ENCODE measurements around the gene ATP8A1. TPM values are rescaled to one million over a fixed set of nuclear protein-coding genes. Genes with fewer than 3 reads are reported as not detected.

The ATP8A1 gene
- polyA plus RNA-seq, 1 experiment, result 0.20 TPM

- Histone ChIP-seq H3K27me3 (ENCODE audit: control insufficient read depth, insufficient read depth, low read length) (no peaks in the 10 kb centered on the region), H3K9me3 (ENCODE audit: control insufficient read depth, insufficient read depth, low read length) (no peaks in the 10 kb centered on the region), H3K27ac (ENCODE audit: low read depth, low read length) (no peak overlapping the region), H3K4me3 (ENCODE audit: low read depth, low read length) (no peak overlapping the region)
- POLR2A ChIA-PET, result no interaction called here
- DNase-seq (ENCODE audit: low read depth, low spot score), result no peak
- CTCF ChIA-PET, result no interaction called here
- TF ChIP-seq CTCF (IDR thresholded peaks at IDR 0.05; ENCODE audit: low read depth, low read length), result no peak
Measured at GRCh38 chr4:42417550-42417949, 239.4 kb downstream of the ATP8A1 start.

- no peak overlapping the region for H3K27ac ChIP-seq (ENCODE audit: low read depth, low read length)
- H3K9me3 ChIP-seq (ENCODE audit: control insufficient read depth, insufficient read depth, low read length), result no peaks in the 10 kb centered on the region
- H3K27me3 ChIP-seq (ENCODE audit: control insufficient read depth, insufficient read depth, low read length), result no peaks in the 10 kb centered on the region
- POLR2A ChIA-PET, result no interaction called here
- CTCF ChIA-PET, result interaction anchor here (0.6 kb wide), 1 partner anchor 57 kb away, joined by 5 read pairs; no protein-coding TSS in a partner anchor
- TF ChIP-seq CTCF (IDR thresholded peaks at IDR 0.05; ENCODE audit: low read depth, low read length), result no peak
- no peak for DNase-seq (ENCODE audit: low read depth, low spot score)
- no peak overlapping the region for H3K4me3 ChIP-seq (ENCODE audit: low read depth, low read length)
Measured at GRCh38 chr4:42416017-42416416, 240.9 kb downstream of the ATP8A1 start.

- no peaks in the 10 kb centered on the region for H3K9me3 ChIP-seq (ENCODE audit: control insufficient read depth, insufficient read depth, low read length)
- POLR2A ChIA-PET, result no interaction called here
- H3K4me3 ChIP-seq (ENCODE audit: low read depth, low read length), result no peak overlapping the region
- TF ChIP-seq CTCF (IDR thresholded peaks at IDR 0.05; ENCODE audit: low read depth, low read length), result no peak
- CTCF ChIA-PET, result no interaction called here
- H3K27ac ChIP-seq (ENCODE audit: low read depth, low read length), result no peak overlapping the region
- no peaks in the 10 kb centered on the region for H3K27me3 ChIP-seq (ENCODE audit: control insufficient read depth, insufficient read depth, low read length)
- no peak for DNase-seq (ENCODE audit: low read depth, low spot score)
Measured at GRCh38 chr4:42415281-42415680, 241.6 kb downstream of the ATP8A1 start.

- H3K27ac ChIP-seq (ENCODE audit: low read depth, low read length), result no peak overlapping the region
- ChIA-PET POLR2A (no interaction called here), CTCF (no interaction called here)
- no peak overlapping the region for H3K4me3 ChIP-seq (ENCODE audit: low read depth, low read length)
- no peak for TF ChIP-seq CTCF (IDR thresholded peaks at IDR 0.05; ENCODE audit: low read depth, low read length)
- no peaks in the 10 kb centered on the region for H3K27me3 ChIP-seq (ENCODE audit: control insufficient read depth, insufficient read depth, low read length)
- no peaks in the 10 kb centered on the region for H3K9me3 ChIP-seq (ENCODE audit: control insufficient read depth, insufficient read depth, low read length)
- peak; percentile 47 for DNase-seq (ENCODE audit: low read depth, low spot score)
Measured at GRCh38 chr4:42412251-42412650, 244.7 kb downstream of the ATP8A1 start.

- ChIA-PET POLR2A (no interaction called here), CTCF (interaction anchor here (1.5 kb wide), 1 partner anchor 40 kb away, joined by 5 read pairs; no protein-coding TSS in a partner anchor)
- no peak overlapping the region for H3K4me3 ChIP-seq (ENCODE audit: low read depth, low read length)
- TF ChIP-seq CTCF (IDR thresholded peaks at IDR 0.05; ENCODE audit: low read depth, low read length), result no peak
- no peak overlapping the region for H3K27ac ChIP-seq (ENCODE audit: low read depth, low read length)
- no peak for DNase-seq (ENCODE audit: low read depth, low spot score)
- H3K27me3 ChIP-seq (ENCODE audit: control insufficient read depth, insufficient read depth, low read length), result no peaks in the 10 kb centered on the region
- no peaks in the 10 kb centered on the region for H3K9me3 ChIP-seq (ENCODE audit: control insufficient read depth, insufficient read depth, low read length)
Measured at GRCh38 chr4:42411803-42412202, 245.1 kb downstream of the ATP8A1 start.

Measured in AG04450 (cell line).